Measurements from ENCODE around the gene FAM50B.

FAM50B gene

GRCh38 chr6:3820563-3820962 is 28.6 kb upstream of the FAM50B start:
- DNase-seq: no peak

GRCh38 chr6:3822747-3823445 is 26.3 kb upstream of the FAM50B start:
- no peak for DNase-seq

- DNase-seq: no peak
Measured at GRCh38 chr6:3823671-3824070, 25.5 kb upstream of the FAM50B start.

- DNase-seq: no peak
Measured at GRCh38 chr6:3825331-3825831, 23.8 kb upstream of the FAM50B start.

GRCh38 chr6:3825851-3826581 is 23.2 kb upstream of the FAM50B start:
- DNase-seq: no peak

- DNase-seq: no peak
Measured at GRCh38 chr6:3829285-3829684, 19.9 kb upstream of the FAM50B start.

- no peak for DNase-seq
Measured at GRCh38 chr6:3830806-3831205, 18.4 kb upstream of the FAM50B start.

- no peak for DNase-seq
Measured at GRCh38 chr6:3831761-3832530, 17.2 kb upstream of the FAM50B start.

- no peak for DNase-seq
Measured at GRCh38 chr6:3835055-3835731, 14.0 kb upstream of the FAM50B start.

GRCh38 chr6:3835785-3836184 is 13.4 kb upstream of the FAM50B start:
- no peak for DNase-seq

GRCh38 chr6:3836566-3836965 is 12.6 kb upstream of the FAM50B start:
- DNase-seq: no peak

- no peak for DNase-seq
Measured at GRCh38 chr6:3837781-3838180, 11.4 kb upstream of the FAM50B start.

GRCh38 chr6:3838992-3839867 is 9.9 kb upstream of the FAM50B start:
- no peak for DNase-seq

GRCh38 chr6:3841066-3841454 is 8.1 kb upstream of the FAM50B start:
- DNase-seq: no peak

GRCh38 chr6:3841711-3842565 is 7.2 kb upstream of the FAM50B start:
- DNase-seq: no peak

- no peak for DNase-seq
Measured at GRCh38 chr6:3843379-3844096, 5.6 kb upstream of the FAM50B start.

GRCh38 chr6:3844097-3844463 is 5.1 kb upstream of the FAM50B start:
- no peak for DNase-seq

GRCh38 chr6:3847521-3847920 is 1.7 kb upstream of the FAM50B start:
- DNase-seq: no peak

GRCh38 chr6:3848380-3848779 is 793 bp upstream of the FAM50B start:
- DNase-seq: no peak

GRCh38 chr6:3849681-3850450 is 693 bp downstream of the FAM50B start:
- DNase-seq: no peak

Measured in SHP77 treated with DMSO at 0.1 percent for 48 hours (cell line).